GM21367 (cell line): Measurements from ENCODE around the gene TDRKH.
"Not testable (repeated sequence)": the region's sequence is repeated elsewhere in the genome, so short reads cannot be mapped to it uniquely, and the experiment has no call there.

Experiments used
- ATAC-seq: cut with Tn5 transposase; IDR thresholded peaks from one replicate; pipeline ENCODE4 v1.9.1; 2021; ENCODE audit not compliant: unreplicated experiment

The TDRKH gene

GRCh38 chr1:151768351-151769066 lies 21.8 kb downstream of the TDRKH start:
- ATAC-seq: not testable (repeated sequence)

DNA sequence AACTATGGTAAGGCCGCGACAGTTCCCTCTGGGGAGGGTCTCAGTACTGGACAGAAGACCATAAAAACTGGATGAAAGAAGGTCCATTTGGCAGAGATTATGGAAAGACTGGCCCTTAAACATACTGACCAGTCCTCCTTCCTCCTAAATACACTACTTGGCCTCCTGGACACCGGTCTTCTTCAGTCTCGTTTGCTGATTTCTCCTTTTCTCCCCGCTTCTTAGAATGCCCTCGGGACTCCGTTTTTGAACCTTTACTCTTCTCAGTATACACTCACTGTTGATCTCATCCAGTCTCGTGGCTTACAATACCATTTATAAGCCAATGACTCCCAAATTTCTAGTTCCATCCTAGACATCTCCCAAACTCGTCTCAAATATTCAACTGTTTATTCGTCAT lies 26.3 kb downstream of the TDRKH start:
- ATAC-seq: no peak

DNA sequence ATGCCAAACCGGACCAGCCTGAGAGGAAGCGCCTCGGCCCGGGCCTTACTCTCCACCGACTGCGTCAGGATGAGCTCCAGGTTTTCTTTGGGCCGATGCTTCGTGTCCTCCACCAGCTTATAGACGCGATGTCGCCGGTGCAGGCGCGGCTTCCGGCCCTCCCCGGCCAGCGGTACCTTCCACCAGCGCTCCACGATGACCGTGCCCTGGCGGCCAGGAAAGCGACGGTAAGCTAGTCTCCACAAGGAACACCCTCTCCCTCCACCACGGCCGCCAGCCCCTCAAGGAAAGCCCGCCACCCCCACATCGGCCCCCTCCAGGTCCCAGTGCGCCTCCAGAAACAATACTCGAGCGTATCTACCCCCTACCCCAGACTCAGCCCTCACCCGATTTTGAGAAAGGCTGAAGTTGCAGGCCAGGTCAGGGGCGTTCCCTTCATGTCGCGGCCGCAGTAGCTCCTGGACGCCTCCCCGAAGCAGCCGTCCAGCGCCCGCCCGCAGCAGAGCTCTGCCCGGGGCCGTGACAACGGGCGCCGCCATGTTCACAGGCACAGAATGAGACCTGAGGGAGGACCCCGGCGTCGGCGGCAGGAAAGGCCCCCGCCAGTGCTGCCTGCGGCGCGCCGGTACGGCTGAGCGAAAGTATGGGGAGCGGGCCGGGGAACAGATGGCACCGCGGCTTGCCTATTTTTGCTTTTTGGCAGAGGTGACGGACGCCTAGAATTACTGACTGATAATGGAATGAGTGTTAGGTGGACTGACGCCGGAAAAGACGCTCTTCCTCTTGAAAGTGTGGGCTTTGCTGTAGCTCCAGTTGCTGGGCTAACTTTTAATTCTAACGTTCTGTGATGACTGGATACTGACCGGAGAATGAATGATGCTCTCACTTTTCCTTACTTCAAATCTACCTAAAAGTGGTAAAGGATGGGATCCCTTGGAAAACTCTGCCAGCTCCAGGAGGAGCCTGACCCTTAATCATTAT lies 27.1 kb downstream of the TDRKH start, which contains the start of gene MRPL9:
TSS of gene MRPL9 (minus strand) at position 556 of the 981 bp plus-strand sequence. CDS start at position 539, 17 bp downstream.
- peak; percentile 85 for ATAC-seq

DNA sequence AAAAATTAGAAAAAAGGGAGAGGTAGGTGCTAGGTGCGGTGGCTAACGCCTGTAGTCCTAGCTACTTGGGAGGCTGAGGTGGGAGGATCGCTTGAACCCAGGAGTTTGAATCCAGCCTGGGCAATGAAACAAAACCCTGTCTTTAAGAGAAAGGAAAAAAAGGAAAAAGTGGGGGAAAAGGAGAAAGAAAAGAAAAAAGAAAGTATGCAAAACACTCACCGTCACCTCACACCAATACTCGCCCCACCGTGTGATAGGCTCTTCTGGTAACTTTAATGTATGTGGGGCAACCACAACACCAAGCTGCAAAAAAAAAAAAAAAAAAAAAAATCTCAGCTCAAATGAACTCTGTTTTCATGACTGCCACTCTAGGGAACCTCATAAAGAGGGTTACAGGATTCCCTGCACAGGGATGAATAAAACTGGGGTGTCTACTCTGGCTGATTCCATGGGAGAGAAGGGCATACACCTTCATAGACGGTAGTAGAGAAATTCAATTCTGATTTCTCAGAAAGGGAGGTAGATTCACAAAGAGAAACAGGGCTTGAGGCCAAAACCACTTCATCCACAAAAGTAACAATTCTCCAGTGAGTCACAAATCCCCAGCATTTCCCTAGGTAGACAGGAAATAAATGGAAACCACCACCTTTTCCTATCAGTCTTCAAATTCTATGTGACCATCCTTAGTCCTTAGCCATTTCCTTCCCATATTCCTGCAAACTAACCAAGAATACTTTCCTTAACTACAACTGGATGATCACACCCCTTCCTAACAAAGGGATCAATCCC lies 29.5 kb downstream of the TDRKH start:
- ATAC-seq: no peak

DNA sequence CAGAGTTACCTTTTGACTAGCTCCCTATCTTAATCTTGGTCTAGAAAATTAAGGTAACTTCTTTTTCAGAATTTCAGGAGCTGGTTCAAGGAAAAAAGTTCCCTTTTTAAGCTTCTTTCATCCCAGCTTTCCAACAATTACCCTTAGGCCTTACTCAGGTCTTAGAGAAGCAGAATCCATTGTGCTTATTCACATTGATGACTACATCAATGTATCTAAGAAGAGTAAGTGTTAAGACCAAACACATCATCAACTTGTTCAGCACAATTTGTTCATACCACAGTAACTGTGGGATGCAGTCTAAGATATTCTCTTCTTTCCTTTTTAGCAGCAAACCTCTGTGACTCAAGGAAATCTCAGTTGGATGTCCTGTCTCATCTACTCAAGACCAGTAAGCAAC lies 31.1 kb downstream of the TDRKH start:
- ATAC-seq: no peak

DNA sequence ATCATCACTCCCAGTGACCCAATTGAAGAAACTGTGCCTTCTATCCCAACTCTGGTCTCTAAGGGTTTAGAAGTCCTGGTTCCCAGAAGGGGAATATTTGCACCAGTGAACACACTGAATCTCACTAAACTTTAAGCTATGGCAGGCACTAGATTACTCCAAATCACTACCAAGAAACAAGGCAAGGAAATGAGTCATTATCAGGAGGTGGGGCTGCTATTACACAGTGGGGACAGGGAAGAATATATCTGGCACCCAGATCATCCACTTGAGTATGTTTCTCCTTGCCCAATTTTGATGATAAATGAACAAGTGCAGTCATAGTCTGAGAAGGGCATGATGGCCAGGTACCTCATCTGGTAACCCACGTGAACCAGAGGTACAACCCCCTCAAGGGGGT lies 34.0 kb downstream of the TDRKH start:
- no peak for ATAC-seq

- no peak for ATAC-seq
Measured at GRCh38 chr1:151741516-151741915, 48.8 kb downstream of the TDRKH start.

DNA sequence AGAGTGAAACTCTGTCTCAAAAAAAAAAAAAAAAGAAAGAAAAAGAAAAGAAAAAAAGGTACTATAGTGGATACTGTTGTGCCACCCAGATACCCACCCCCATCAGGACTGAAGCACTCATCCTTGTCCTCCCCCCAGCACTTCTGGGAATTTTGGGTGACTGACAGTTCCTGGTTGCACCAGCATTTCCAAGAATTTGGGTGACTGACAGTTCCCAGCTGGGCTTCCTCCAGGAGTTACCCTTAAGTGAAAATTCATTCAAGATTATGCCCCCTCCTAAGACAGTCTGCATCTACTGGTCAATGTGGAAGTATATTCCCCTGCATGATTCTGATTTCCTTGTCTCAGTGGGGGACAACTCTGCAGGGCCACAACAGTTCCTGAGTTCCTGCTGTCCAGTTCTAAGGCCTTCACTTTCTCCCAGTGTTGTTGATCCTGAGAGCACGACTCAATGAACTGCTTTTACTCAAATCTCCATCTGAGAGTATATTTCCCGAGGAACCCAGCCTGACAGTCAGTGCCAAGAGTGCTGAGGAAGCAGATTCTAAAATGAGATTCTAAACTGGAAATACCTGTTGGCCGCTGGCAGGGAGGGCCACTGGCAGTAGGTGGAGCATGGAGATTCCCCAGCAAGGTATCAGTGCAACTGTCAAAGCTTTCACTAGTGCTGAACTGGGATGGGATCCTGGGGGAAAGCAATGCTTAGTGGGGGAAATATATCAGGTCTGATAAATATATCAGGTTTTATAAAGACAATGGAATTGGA lies 50.5 kb downstream of the TDRKH start:
- ATAC-seq: no peak

- no peak for ATAC-seq
Measured at GRCh38 chr1:151737479-151737878, 52.8 kb downstream of the TDRKH start.

GRCh38 chr1:151737026-151737425 lies 53.3 kb downstream of the TDRKH start:
- no peak for ATAC-seq

- ATAC-seq: not testable (repeated sequence)
Measured at GRCh38 chr1:151733995-151734394, 56.3 kb downstream of the TDRKH start.

GRCh38 chr1:151733126-151733525 lies 57.2 kb downstream of the TDRKH start:
- ATAC-seq: no peak

DNA sequence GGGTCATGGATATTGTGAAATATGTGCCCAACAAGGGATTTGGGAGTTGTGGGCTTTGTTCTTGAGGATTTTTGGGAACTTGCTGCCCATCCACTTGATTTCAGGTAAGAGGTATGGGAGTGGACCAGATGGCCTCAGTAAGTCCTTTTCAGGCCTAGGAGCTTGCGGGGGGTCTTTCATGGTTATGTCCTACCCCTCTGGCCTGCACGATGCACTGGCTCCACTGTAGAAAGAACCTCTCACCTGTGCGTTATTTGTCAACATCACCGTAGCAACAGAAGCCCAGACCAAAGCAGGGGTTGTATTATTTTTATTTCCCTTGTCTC lies 60.4 kb downstream of the TDRKH start:
- no peak for ATAC-seq

DNA sequence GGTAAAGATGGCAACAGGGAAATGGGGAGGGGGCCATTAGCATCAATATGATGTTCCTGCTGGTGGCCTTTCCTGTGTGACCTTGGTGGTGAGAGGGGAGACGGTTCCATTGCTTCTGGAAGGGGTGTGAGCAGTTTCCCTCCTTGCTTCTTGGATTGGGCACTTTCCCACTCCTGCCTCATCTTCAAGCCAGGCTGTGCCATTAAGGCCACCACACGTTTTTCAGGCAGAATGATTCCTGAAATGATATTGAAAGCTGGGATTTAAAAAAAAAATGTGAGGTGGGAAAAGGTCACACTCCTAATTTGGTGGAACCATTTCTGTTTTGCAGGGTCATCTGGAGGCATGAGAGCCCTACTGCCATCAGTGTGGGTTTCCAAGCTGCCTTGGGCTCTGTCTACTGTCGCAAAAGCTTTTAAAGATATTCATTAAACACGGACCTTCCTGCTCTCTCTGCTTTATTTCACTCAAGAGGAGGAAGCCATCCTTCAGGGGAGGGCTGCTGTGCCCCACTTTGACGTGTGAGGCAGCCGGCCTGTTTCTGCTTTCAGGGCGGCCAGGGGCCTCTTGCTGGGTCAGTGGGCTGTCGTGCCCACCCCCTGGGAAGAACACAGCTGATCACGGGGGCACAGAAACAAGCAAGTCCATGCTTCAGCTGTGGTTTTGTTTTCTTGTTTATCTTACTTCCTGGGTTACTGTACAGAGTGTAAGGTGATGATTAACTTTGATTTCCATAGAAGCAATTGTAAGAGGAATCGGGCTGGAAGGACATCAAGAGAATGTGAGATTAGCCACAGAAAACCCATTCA lies 60.9 kb downstream of the TDRKH start:
- ATAC-seq: no peak

GRCh38 chr1:151728151-151729054 lies 61.9 kb downstream of the TDRKH start:
- no peak for ATAC-seq

DNA sequence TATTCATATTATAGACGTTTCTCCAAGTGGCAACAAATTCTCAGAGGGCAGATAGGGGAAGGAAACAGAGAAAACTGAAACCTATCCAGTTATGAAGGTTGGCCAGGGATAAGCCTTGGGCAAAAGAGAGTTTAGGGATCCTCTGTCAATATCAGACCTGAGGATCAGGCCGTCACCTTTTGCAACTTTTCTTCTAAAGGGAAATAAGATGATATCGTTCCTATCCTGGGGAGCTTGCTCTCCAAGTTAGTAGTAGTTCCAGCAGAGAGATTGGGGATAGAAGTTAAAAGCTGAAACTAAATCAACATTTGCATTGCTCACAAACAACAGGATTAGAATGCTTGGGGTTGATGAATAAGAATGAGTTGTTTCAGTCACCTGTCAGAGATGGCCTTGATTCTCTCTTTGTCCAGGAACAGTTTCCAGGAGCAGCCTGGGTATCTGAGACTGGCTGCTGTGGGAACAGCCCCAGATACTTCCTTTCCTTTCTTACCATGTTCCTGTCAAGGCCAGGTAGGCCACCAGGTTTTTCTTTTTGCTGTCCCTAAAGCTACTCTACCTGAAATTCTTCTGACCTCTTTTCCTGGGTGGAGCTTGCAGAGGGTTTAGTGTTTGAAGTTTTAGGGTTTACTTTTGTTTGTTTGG lies 66.5 kb downstream of the TDRKH start:
- ATAC-seq: no peak
